Activated B cell treated with CpG ODN at 0.5 μM for 24 hours (primary cell): Measurements from ENCODE around the gene KIRREL3. TPM values are rescaled to one million over a fixed set of nuclear protein-coding genes. Genes with fewer than 3 reads are reported as not detected.

Experiments used
- ATAC-seq: fragments of 200-7000 bp; cut with Tn5 transposase; one replicate; pipeline ENCODE4 v1.10.0; 2021; ENCODE audit warnings: low read depth, mild to moderate bottlenecking, moderate library complexity
- CTCF ChIA-PET: fragments of 350-600 bp; sonication (Branson Sonifier 250); formaldehyde crosslinking; loops from one replicate; lab custom pipeline; 2021; ENCODE audit warnings: antibody characterized with exemption; lab: Charles Lee
- POLR2A ChIA-PET: fragments of 350-600 bp; sonication (Branson Sonifier 250); formaldehyde crosslinking; loops from one replicate; lab custom pipeline; 2021; ENCODE audit warnings: antibody characterized with exemption; lab: Charles Lee
- DNase-seq: peaks from one replicate; pipeline ENCODE4 v3.0.0; 2022
- H3K27ac Mint-ChIP-seq: one replicate; pipeline ENCODE4 v1.8.0; 2020; ENCODE audit warnings: mixed read lengths
- H3K27me3 Mint-ChIP-seq: one replicate; pipeline ENCODE4 v1.8.0; 2021; ENCODE audit warnings: mixed read lengths
- H3K36me3 Mint-ChIP-seq: one replicate; pipeline ENCODE4 v1.8.0; 2021; ENCODE audit warnings: low read depth, mixed read lengths
- H3K4me1 Mint-ChIP-seq: one replicate; pipeline ENCODE4 v1.8.0; 2021; ENCODE audit warnings: mixed read lengths
- H3K4me3 Mint-ChIP-seq: one replicate; pipeline ENCODE4 v1.8.0; 2020; ENCODE audit warnings: mild to moderate bottlenecking, mixed read lengths
- H3K9me3 Mint-ChIP-seq: one replicate; pipeline ENCODE4 v1.8.0; 2020; ENCODE audit warnings: mixed read lengths
- CTCF ChIP-seq: fragments of 200-600 bp; IDR thresholded peaks from one replicate; pipeline ENCODE4 v1.8.0; 2022; ENCODE audit warnings: antibody characterized with exemption, mild to moderate bottlenecking
- intact Hi-C: fragments of 100-400 bp; cut with micrococcal nuclease; formaldehyde crosslinking; loops from one replicate; pipeline ENCODE4 v1.15.1; 2024
- total RNA-seq: library from RNA; stranded (reverse); gene quantifications from 2 replicates; pipeline ENCODE4 v1.2.3, GENCODE V29; 2022

KIRREL3 gene
- total RNA-seq, 1 donor from 2014 or later, result not detected

- H3K27me3 Mint-ChIP-seq, result no peaks in the 10 kb centered on the region
- intact Hi-C loops, result no loop called here
These were observed 509.5 kb downstream of the KIRREL3 start for GRCh38 chr11:126491092-126491491.

GRCh38 chr11:126489836-126490660 is 510.5 kb downstream of the KIRREL3 start:
- Mint-ChIP-seq H3K27me3 (peaks cover 3% of the 10 kb centered on the region), H3K27ac (no peak overlapping the region)
- ATAC-seq, result no peak

More at GRCh38 chr11:126491092-126491491, 509.5 kb downstream of the KIRREL3 start:
- DNase-seq (no peak), ATAC-seq (no peak)
- Mint-ChIP-seq H3K4me1 (no peaks in the 10 kb centered on the region), H3K36me3 (no peaks in the 10 kb centered on the region), H3K9me3 (no peaks in the 10 kb centered on the region), H3K4me3 (no peak overlapping the region), H3K27ac (no peak overlapping the region)
- ChIA-PET CTCF (no interaction called here), POLR2A (no interaction called here)
- no peak for TF ChIP-seq CTCF

GRCh38 chr11:126488591-126489370 is 511.8 kb downstream of the KIRREL3 start:
- ATAC-seq (no peak), DNase-seq (no peak)
- CTCF ChIA-PET, result interaction anchor here (1.2 kb wide), 1 partner anchor 8 kb away, joined by 11 read pairs; no protein-coding TSS in a partner anchor
- no peaks in the 10 kb centered on the region for H3K36me3 Mint-ChIP-seq
- peaks cover 3% of the 10 kb centered on the region for H3K27me3 Mint-ChIP-seq
- POLR2A ChIA-PET, result no interaction called here
- H3K4me1 Mint-ChIP-seq, result peaks cover 7% of the 10 kb centered on the region
- H3K9me3 Mint-ChIP-seq, result no peaks in the 10 kb centered on the region
- intact Hi-C loops, result no loop called here
- no peak for TF ChIP-seq CTCF
- no peak overlapping the region for H3K27ac Mint-ChIP-seq
- H3K4me3 Mint-ChIP-seq, result no peak overlapping the region

More at GRCh38 chr11:126489836-126490660, 510.5 kb downstream of the KIRREL3 start:
- Mint-ChIP-seq H3K4me1 (peaks cover 4% of the 10 kb centered on the region), H3K4me3 (no peak overlapping the region), H3K9me3 (no peaks in the 10 kb centered on the region), H3K36me3 (no peaks in the 10 kb centered on the region)
- CTCF ChIA-PET, result interaction anchor here (1.2 kb wide), 1 partner anchor 10 kb away, joined by 11 read pairs; no protein-coding TSS in a partner anchor
- no peak for DNase-seq
- intact Hi-C loops, result no loop called here
- POLR2A ChIA-PET, result no interaction called here
- no peak for TF ChIP-seq CTCF

- DNase-seq, result no peak
- no peaks in the 10 kb centered on the region for H3K36me3 Mint-ChIP-seq
- intact Hi-C loops, result no loop called here
- H3K9me3 Mint-ChIP-seq, result no peaks in the 10 kb centered on the region
- ChIA-PET CTCF (no interaction called here), POLR2A (no interaction called here)
- peaks cover 7% of the 10 kb centered on the region for H3K4me1 Mint-ChIP-seq
- H3K27ac Mint-ChIP-seq, result no peak overlapping the region
- peaks cover 3% of the 10 kb centered on the region for H3K27me3 Mint-ChIP-seq
- ATAC-seq, result no peak
- H3K4me3 Mint-ChIP-seq, result no peak overlapping the region
- TF ChIP-seq CTCF, result no peak
These were observed 512.9 kb downstream of the KIRREL3 start for GRCh38 chr11:126487711-126488110.
